ENCODE results near the gene SPTBN1.
A peak's percentile ranks its signal among the peaks of the same experiment; 100 is the strongest.

SPTBN1 gene

GRCh38 chr2:54470266-54470938 is 14.3 kb downstream of the SPTBN1 start:
- DNase-seq (ENCODE audit: low read depth, low spot score): no peak
- no peaks in the 10 kb centered on the region for H3K9me3 ChIP-seq (ENCODE audit: low read depth, low read length)
- H3K27ac ChIP-seq: peak overlapping the region; percentile 91
- no peak overlapping the region for H3K9ac ChIP-seq (ENCODE audit: insufficient read length)
- TF ChIP-seq FOXP2 (optimal IDR thresholded peaks at IDR 0.05; ENCODE audit: control extremely low read depth, extremely low read length, insufficient read depth) (no peak), POLR2AphosphoS5 (IDR thresholded peaks at IDR 0.05; ENCODE audit: borderline replicate concordance, low read depth, low read length) (no peak), EZH2 (IDR thresholded peaks at IDR 0.05) (no peak)
- H3K4me3 ChIP-seq: 0 out of 2 replicates have a peak overlapping the region, but pooled peaks have one; percentile 24
- H3K36me3 ChIP-seq (ENCODE audit: insufficient read depth, low read length): no peaks in the 10 kb centered on the region

GRCh38 chr2:54471221-54471711 is 15.1 kb downstream of the SPTBN1 start:
- TF ChIP-seq POLR2AphosphoS5 (IDR thresholded peaks at IDR 0.05; ENCODE audit: borderline replicate concordance, low read depth, low read length) (no peak), EZH2 (IDR thresholded peaks at IDR 0.05) (no peak), FOXP2 (optimal IDR thresholded peaks at IDR 0.05; ENCODE audit: control extremely low read depth, extremely low read length, insufficient read depth) (no peak)
- Histone ChIP-seq H3K9ac (ENCODE audit: insufficient read length) (no peak overlapping the region), H3K9me3 (ENCODE audit: low read depth, low read length) (no peaks in the 10 kb centered on the region), H3K36me3 (ENCODE audit: insufficient read depth, low read length) (no peaks in the 10 kb centered on the region), H3K4me3 (no peak overlapping the region), H3K27ac (peak overlapping the region; percentile 91)
- peak; percentile 65 for DNase-seq (ENCODE audit: low read depth, low spot score)

- Histone ChIP-seq H3K9me3 (ENCODE audit: low read depth, low read length) (no peaks in the 10 kb centered on the region), H3K36me3 (ENCODE audit: insufficient read depth, low read length) (no peaks in the 10 kb centered on the region), H3K27ac (no peak overlapping the region), H3K9ac (ENCODE audit: insufficient read length) (no peak overlapping the region), H3K4me3 (no peak overlapping the region)
- no peak for DNase-seq (ENCODE audit: low read depth, low spot score)
- no peak for TF ChIP-seq FOXP2 (optimal IDR thresholded peaks at IDR 0.05; ENCODE audit: control extremely low read depth, extremely low read length, insufficient read depth)
- TF ChIP-seq EZH2 (IDR thresholded peaks at IDR 0.05): no peak
- TF ChIP-seq POLR2AphosphoS5 (IDR thresholded peaks at IDR 0.05; ENCODE audit: borderline replicate concordance, low read depth, low read length): no peak
Observed at GRCh38 chr2:54473851-54474250, 17.7 kb downstream of the SPTBN1 start.

GRCh38 chr2:54475285-54475684 is 19.2 kb downstream of the SPTBN1 start:
- Histone ChIP-seq H3K9ac (ENCODE audit: insufficient read length) (no peak overlapping the region), H3K27ac (no peak overlapping the region), H3K36me3 (ENCODE audit: insufficient read depth, low read length) (no peaks in the 10 kb centered on the region), H3K9me3 (ENCODE audit: low read depth, low read length) (no peaks in the 10 kb centered on the region), H3K4me3 (no peak overlapping the region)
- DNase-seq (ENCODE audit: low read depth, low spot score): no peak
- TF ChIP-seq POLR2AphosphoS5 (IDR thresholded peaks at IDR 0.05; ENCODE audit: borderline replicate concordance, low read depth, low read length): no peak
- no peak for TF ChIP-seq EZH2 (IDR thresholded peaks at IDR 0.05)
- no peak for TF ChIP-seq FOXP2 (optimal IDR thresholded peaks at IDR 0.05; ENCODE audit: control extremely low read depth, extremely low read length, insufficient read depth)

- no peak for DNase-seq (ENCODE audit: low read depth, low spot score)
- H3K36me3 ChIP-seq (ENCODE audit: insufficient read depth, low read length): no peaks in the 10 kb centered on the region
- H3K27ac ChIP-seq: no peak overlapping the region
- H3K9me3 ChIP-seq (ENCODE audit: low read depth, low read length): no peaks in the 10 kb centered on the region
- no peak overlapping the region for H3K4me3 ChIP-seq
- no peak for TF ChIP-seq EZH2 (IDR thresholded peaks at IDR 0.05)
- H3K9ac ChIP-seq (ENCODE audit: insufficient read length): no peak overlapping the region
Observed at GRCh38 chr2:54475919-54476318, 19.8 kb downstream of the SPTBN1 start.

- no peak for TF ChIP-seq FOXP2 (optimal IDR thresholded peaks at IDR 0.05; ENCODE audit: control extremely low read depth, extremely low read length, insufficient read depth)
- TF ChIP-seq POLR2AphosphoS5 (IDR thresholded peaks at IDR 0.05; ENCODE audit: borderline replicate concordance, low read depth, low read length): no peak
Observed at GRCh38 chr2:54476852-54477251, 20.7 kb downstream of the SPTBN1 start.

GRCh38 chr2:54477896-54478295 is 21.8 kb downstream of the SPTBN1 start:
- Histone ChIP-seq H3K9me3 (ENCODE audit: low read depth, low read length) (no peaks in the 10 kb centered on the region), H3K36me3 (ENCODE audit: insufficient read depth, low read length) (no peaks in the 10 kb centered on the region), H3K9ac (ENCODE audit: insufficient read length) (no peak overlapping the region), H3K4me3 (no peak overlapping the region), H3K27ac (no peak overlapping the region)
- TF ChIP-seq EZH2 (IDR thresholded peaks at IDR 0.05) (no peak), POLR2AphosphoS5 (IDR thresholded peaks at IDR 0.05; ENCODE audit: borderline replicate concordance, low read depth, low read length) (no peak), FOXP2 (optimal IDR thresholded peaks at IDR 0.05; ENCODE audit: control extremely low read depth, extremely low read length, insufficient read depth) (no peak)
- no peak for DNase-seq (ENCODE audit: low read depth, low spot score)

More at GRCh38 chr2:54476852-54477251, 20.7 kb downstream of the SPTBN1 start:
- no peaks in the 10 kb centered on the region for H3K9me3 ChIP-seq (ENCODE audit: low read depth, low read length)
- DNase-seq (ENCODE audit: low read depth, low spot score): no peak
- no peak overlapping the region for H3K4me3 ChIP-seq
- no peak overlapping the region for H3K9ac ChIP-seq (ENCODE audit: insufficient read length)
- no peaks in the 10 kb centered on the region for H3K36me3 ChIP-seq (ENCODE audit: insufficient read depth, low read length)
- H3K27ac ChIP-seq: no peak overlapping the region

GRCh38 chr2:54478899-54479298 is 22.8 kb downstream of the SPTBN1 start:
- no peak overlapping the region for H3K4me3 ChIP-seq
- H3K9me3 ChIP-seq (ENCODE audit: low read depth, low read length): no peaks in the 10 kb centered on the region
- no peak overlapping the region for H3K27ac ChIP-seq
- H3K9ac ChIP-seq (ENCODE audit: insufficient read length): no peak overlapping the region
- no peak for TF ChIP-seq EZH2 (IDR thresholded peaks at IDR 0.05)
- no peak for TF ChIP-seq POLR2AphosphoS5 (IDR thresholded peaks at IDR 0.05; ENCODE audit: borderline replicate concordance, low read depth, low read length)
- no peak for TF ChIP-seq FOXP2 (optimal IDR thresholded peaks at IDR 0.05; ENCODE audit: control extremely low read depth, extremely low read length, insufficient read depth)
- H3K36me3 ChIP-seq (ENCODE audit: insufficient read depth, low read length): no peaks in the 10 kb centered on the region
- no peak for DNase-seq (ENCODE audit: low read depth, low spot score)

GRCh38 chr2:54479424-54479823 is 23.3 kb downstream of the SPTBN1 start:
- no peak for DNase-seq (ENCODE audit: low read depth, low spot score)
- TF ChIP-seq EZH2 (IDR thresholded peaks at IDR 0.05) (no peak), POLR2AphosphoS5 (IDR thresholded peaks at IDR 0.05; ENCODE audit: borderline replicate concordance, low read depth, low read length) (no peak), FOXP2 (optimal IDR thresholded peaks at IDR 0.05; ENCODE audit: control extremely low read depth, extremely low read length, insufficient read depth) (no peak)
- no peaks in the 10 kb centered on the region for H3K36me3 ChIP-seq (ENCODE audit: insufficient read depth, low read length)
- no peak overlapping the region for H3K27ac ChIP-seq
- no peak overlapping the region for H3K4me3 ChIP-seq
- H3K9me3 ChIP-seq (ENCODE audit: low read depth, low read length): no peaks in the 10 kb centered on the region
- no peak overlapping the region for H3K9ac ChIP-seq (ENCODE audit: insufficient read length)
